KMS-11 (cell line): ENCODE data around the gene CHAF1A.

Experiments used
- H2AFZ ChIP-seq: fragments of 200-600 bp; sonication (generic); 2 replicates; pipeline ENCODE4 v1.6.1; 2016; ENCODE audit warnings: antibody characterized with exemption, mixed run types, low read depth
- H3K27ac ChIP-seq: fragments of 200-600 bp; sonication (generic); 2 replicates; pipeline ENCODE4 v1.6.1; 2016; ENCODE audit warnings: mild to moderate bottlenecking, mixed run types
- H3K27me3 ChIP-seq: fragments of 200-600 bp; sonication (generic); 2 replicates; pipeline ENCODE4 v1.6.1; 2017; ENCODE audit warnings: mild to moderate bottlenecking, low read depth, mixed run types, moderate library complexity; ENCODE audit not compliant: insufficient read depth
- H3K36me3 ChIP-seq: fragments of 200-600 bp; sonication (generic); 2 replicates; pipeline ENCODE4 v1.6.1; 2017; ENCODE audit warnings: mild to moderate bottlenecking, mixed run types; ENCODE audit not compliant: insufficient read depth
- H3K4me1 ChIP-seq: fragments of 200-600 bp; sonication (generic); 2 replicates; pipeline ENCODE4 v1.6.1; 2016; ENCODE audit warnings: mild to moderate bottlenecking, low read depth, mixed run types; ENCODE audit not compliant: poor library complexity, severe bottlenecking
- H3K4me2 ChIP-seq: fragments of 200-600 bp; sonication (generic); 2 replicates; pipeline ENCODE4 v1.7.0; 2016; ENCODE audit warnings: mild to moderate bottlenecking, mixed run types
- H3K4me3 ChIP-seq: fragments of 200-600 bp; sonication (generic); IDR thresholded peaks from 2 replicates; pipeline ENCODE4 v1.6.1; 2017; ENCODE audit warnings: low read depth, low read length, mixed read lengths; ENCODE audit not compliant: insufficient read depth
- H3K79me2 ChIP-seq: fragments of 200-600 bp; sonication (generic); 2 replicates; pipeline ENCODE4 v1.6.1; 2016; ENCODE audit warnings: low read depth, mixed run types; ENCODE audit not compliant: insufficient read depth
- H3K9ac ChIP-seq: fragments of 200-600 bp; sonication (generic); 2 replicates; pipeline ENCODE4 v1.6.1; 2016; ENCODE audit warnings: mild to moderate bottlenecking, mixed run types
- H4K20me1 ChIP-seq: fragments of 200-600 bp; sonication (generic); 2 replicates; pipeline ENCODE4 v1.6.1; 2016; ENCODE audit warnings: mild to moderate bottlenecking, mixed run types; ENCODE audit not compliant: insufficient read depth
- TF ChIP-seq, protein P1 (sequence below): fragments of 200-600 bp; sonication (generic); conservative IDR thresholded peaks from 2 replicates; pipeline ENCODE4 v1.6.1; 2017; ENCODE audit warnings: low read depth, mild to moderate bottlenecking, antibody characterized with exemption, low read length, moderate library complexity, mixed read lengths

The CHAF1A gene

DNA sequence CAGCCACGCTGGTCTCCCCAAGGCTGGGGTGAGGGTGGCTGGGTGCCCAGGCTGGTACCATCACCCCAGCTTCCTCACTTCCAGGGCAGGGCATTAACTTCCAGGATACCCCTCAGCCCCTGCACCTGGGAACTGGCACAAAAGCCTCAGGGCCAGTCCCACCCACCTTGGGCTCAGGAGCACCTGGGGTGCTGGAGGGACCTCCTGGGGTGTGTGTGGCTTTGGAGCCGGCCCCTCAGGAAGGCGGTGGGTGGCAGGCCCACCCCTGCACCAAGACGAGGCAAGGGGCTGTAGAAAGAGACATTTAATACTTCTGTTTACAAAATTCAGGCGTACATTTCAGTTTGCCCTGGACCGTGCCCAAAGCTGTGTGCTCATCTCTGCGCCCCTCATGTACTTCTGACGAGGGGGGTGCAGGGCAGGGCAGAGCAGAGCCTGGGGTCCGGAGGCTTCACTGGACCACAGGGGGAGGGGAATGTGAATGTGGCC is 42.3 kb upstream of the CHAF1A start:
- Histone ChIP-seq H3K79me2 (no peaks in the 10 kb centered on the region), H3K4me3 (no peak overlapping the region), H3K27ac (no peak overlapping the region), H4K20me1 (no peaks in the 10 kb centered on the region), H3K4me1 (no peaks in the 10 kb centered on the region), H3K9ac (no peak overlapping the region), H3K27me3 (no peaks in the 10 kb centered on the region), H3K36me3 (no peaks in the 10 kb centered on the region), H3K4me2 (no peak overlapping the region), H2AFZ (no peak overlapping the region)
- TF ChIP-seq, protein P1, sequence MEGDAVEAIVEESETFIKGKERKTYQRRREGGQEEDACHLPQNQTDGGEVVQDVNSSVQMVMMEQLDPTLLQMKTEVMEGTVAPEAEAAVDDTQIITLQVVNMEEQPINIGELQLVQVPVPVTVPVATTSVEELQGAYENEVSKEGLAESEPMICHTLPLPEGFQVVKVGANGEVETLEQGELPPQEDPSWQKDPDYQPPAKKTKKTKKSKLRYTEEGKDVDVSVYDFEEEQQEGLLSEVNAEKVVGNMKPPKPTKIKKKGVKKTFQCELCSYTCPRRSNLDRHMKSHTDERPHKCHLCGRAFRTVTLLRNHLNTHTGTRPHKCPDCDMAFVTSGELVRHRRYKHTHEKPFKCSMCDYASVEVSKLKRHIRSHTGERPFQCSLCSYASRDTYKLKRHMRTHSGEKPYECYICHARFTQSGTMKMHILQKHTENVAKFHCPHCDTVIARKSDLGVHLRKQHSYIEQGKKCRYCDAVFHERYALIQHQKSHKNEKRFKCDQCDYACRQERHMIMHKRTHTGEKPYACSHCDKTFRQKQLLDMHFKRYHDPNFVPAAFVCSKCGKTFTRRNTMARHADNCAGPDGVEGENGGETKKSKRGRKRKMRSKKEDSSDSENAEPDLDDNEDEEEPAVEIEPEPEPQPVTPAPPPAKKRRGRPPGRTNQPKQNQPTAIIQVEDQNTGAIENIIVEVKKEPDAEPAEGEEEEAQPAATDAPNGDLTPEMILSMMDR, result no peak

DNA sequence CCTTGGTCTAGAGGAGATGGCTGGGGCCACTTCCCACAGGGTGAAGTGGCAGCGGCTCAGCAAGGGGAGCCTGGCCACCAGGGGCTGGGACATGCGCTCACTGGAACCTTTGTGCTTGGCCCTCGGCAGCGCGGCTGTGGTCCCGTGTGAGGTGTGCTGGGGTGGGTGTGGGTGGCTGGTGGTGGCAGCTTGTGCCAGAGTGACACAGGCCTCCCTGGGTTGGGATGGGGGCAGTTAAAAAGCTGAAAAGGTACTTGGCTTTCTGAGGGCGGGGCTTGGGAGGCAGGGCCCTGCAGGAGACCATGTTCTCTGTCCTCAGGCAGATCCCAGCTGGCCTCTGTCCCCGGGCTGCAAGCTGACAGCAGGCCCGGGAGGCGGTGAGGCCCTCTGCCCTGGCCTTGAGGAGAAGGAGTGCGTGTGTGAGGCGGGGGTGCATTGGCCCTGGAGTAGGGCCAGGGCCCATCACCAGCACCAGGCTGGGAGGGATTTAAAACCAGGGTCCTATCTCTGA is 41.7 kb upstream of the CHAF1A start:
- Histone ChIP-seq H3K9ac (no peak overlapping the region), H3K4me2 (no peak overlapping the region), H2AFZ (no peak overlapping the region), H3K4me1 (no peaks in the 10 kb centered on the region), H3K27me3 (no peaks in the 10 kb centered on the region), H3K79me2 (no peaks in the 10 kb centered on the region), H3K27ac (no peak overlapping the region), H4K20me1 (no peaks in the 10 kb centered on the region), H3K36me3 (no peaks in the 10 kb centered on the region), H3K4me3 (no peak overlapping the region)
- TF ChIP-seq, protein P1, result no peak

DNA sequence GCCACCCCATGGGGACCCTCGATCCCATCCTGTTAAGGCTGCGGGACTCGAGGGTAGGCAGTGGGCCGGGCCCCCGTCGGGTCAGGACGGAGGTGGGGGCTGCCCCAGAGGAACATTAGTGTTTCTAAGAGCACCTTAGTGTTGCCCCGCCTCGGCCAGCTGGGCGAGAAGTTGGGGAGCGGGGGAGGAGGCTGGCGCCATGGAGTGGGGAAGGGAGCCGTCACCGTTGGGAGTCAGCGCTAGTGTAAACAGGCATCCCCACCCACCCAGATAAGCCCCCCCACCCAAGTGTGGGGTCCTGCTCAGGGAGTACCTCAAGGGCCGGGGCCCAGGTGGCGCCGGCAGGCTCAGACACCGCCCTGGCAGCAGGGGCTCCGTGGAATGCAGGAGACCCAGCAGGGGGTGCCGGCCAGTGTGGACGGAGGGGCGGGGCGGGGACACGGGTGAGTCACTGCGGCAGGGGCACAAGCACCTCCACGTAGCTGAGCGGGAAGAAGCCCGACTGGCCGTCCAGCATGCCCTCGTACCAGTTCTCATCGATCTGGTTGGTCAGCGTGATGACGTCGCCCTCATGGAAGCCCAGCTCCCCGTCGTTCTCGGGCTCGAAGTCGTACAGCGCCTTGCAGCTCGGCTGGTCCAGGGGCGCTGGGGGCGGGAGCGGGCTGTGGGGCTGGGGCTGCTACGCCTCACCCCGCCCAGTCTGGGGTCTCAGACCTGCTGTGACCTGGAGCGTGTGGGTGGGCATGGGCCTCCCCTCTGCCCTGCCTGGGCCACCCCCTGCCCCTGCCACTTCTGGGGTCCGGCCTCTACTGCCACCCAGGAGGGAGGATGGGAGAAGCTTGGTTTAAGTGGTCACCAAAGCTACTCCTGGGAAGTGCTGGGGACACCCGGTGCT is 41.0 kb upstream of the CHAF1A start:
- no peaks in the 10 kb centered on the region for H3K27me3 ChIP-seq
- H3K4me1 ChIP-seq, result no peaks in the 10 kb centered on the region
- no peak overlapping the region for H3K27ac ChIP-seq
- no peak overlapping the region for H3K4me3 ChIP-seq
- H3K36me3 ChIP-seq, result no peaks in the 10 kb centered on the region
- no peaks in the 10 kb centered on the region for H3K79me2 ChIP-seq
- no peak overlapping the region for H3K4me2 ChIP-seq
- no peak overlapping the region for H2AFZ ChIP-seq
- TF ChIP-seq, protein P1, result no peak
- no peaks in the 10 kb centered on the region for H4K20me1 ChIP-seq
- no peak overlapping the region for H3K9ac ChIP-seq

DNA sequence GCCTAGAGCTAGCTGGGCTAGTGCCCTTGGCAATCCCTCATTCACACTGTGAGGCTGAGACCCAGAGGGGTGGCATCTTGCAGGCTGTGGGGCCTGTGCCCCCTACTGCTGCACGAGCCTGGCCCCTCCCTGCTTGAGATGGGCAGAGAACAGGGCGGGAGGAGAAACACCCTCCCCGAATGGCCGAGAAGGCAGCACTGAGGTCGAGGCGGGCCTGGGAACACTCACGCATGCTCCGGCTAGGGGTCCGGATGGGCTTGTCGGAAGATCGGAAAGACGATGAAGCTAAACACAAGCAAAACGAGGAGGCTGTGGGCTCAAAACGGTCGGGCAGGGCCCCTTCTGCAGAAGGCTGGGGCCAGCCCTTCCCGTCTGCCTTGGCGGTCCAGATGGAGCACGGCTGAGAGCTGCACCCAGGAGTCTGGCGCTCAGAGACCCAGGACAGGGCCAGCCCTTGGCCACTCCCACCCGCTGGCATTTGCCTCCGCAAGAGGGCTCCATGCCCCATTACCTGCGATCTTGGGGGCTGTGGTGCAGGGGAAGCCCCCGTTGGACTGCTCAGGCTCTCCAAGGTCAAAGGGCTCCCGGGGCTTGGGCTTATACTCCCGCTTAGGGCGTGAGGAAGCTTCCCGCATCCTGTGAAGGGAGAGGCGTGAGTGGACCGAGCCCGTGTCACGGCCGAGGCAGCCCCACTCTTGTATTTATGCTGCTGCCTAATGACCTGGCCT is 40.2 kb upstream of the CHAF1A start:
- H3K36me3 ChIP-seq, result no peaks in the 10 kb centered on the region
- H3K27me3 ChIP-seq, result no peaks in the 10 kb centered on the region
- no peak overlapping the region for H2AFZ ChIP-seq
- H3K4me1 ChIP-seq, result no peaks in the 10 kb centered on the region
- H4K20me1 ChIP-seq, result no peaks in the 10 kb centered on the region
- no peak overlapping the region for H3K9ac ChIP-seq
- no peak overlapping the region for H3K4me2 ChIP-seq
- TF ChIP-seq, protein P1, result no peak
- no peak overlapping the region for H3K27ac ChIP-seq
- no peak overlapping the region for H3K4me3 ChIP-seq
- no peaks in the 10 kb centered on the region for H3K79me2 ChIP-seq
